Heart right ventricle (tissue), 16 donors: ENCODE results near the gene TMEM202. TPM values are rescaled to one million over a fixed set of nuclear protein-coding genes. Genes with fewer than 3 reads are reported as not detected.
A peak's percentile ranks its signal among the peaks of the same experiment; 100 is the strongest.

ENCODE experiments used
- ATAC-seq, 8 donors: fragments of 200-7000 bp; cut with Tn5 transposase; one replicate each; pipeline ENCODE4 v1.9.1; 2020; ENCODE audit warnings: mild to moderate bottlenecking in 8 of 8, moderate library complexity in 8 of 8, moderate number of reproducible peaks in 1 of 8
- DNase-seq, 2 donors: peaks; one replicate each; pipeline ENCODE4 v3.0.0-alpha.2; 2020
- H3K27ac ChIP-seq, 10 donors: fragments of 200-600 bp; sonication (generic) in 2 of 10; one replicate each; pipeline versions ENCODE4 v1.5.0 to v1.8.0; 2020 to 2022; ENCODE audit warnings: mild to moderate bottlenecking in 3 of 10
- H3K27me3 ChIP-seq, 7 donors: fragments of 200-600 bp; one replicate each; pipeline ENCODE4 v1.8.0; 2021 to 2022; ENCODE audit warnings: mild to moderate bottlenecking in 2 of 7
- H3K36me3 ChIP-seq, 9 donors: fragments of 200-600 bp; sonication (generic) in 1 of 9; one replicate each; pipeline versions ENCODE4 v1.5.0 to v1.8.0; 2020 to 2022; ENCODE audit warnings: mild to moderate bottlenecking in 2 of 9
- H3K4me1 ChIP-seq, 9 donors: fragments of 200-600 bp; sonication (generic) in 1 of 9; one replicate each; pipeline versions ENCODE4 v1.5.0 to v1.8.0; 2020 to 2022; ENCODE audit warnings: mild to moderate bottlenecking in 4 of 9
- H3K4me3 ChIP-seq, 10 donors: fragments of 200-600 bp; sonication (generic) in 2 of 10; one replicate each; pipeline versions ENCODE4 v1.5.0 to v1.8.0; 2020 to 2022; ENCODE audit warnings: mild to moderate bottlenecking in 7 of 10, moderate library complexity in 2 of 10
- H3K9me3 ChIP-seq, 11 donors: fragments of 200-600 bp in 10 of 11; sonication (generic) in 2 of 11; one replicate each; pipeline versions ENCODE4 v1.5.0 to v1.8.0; 2013 to 2022; ENCODE audit warnings: mild to moderate bottlenecking in 2 of 11, control low read depth in 1 of 11, moderate library complexity in 1 of 11
- WGBS, 2 donors: extraction: QIAGEN DNeasy Blood & Tissue Kit; methylation state at CpG; one replicate each; pipeline ENCODE4 v1.1.7; 2013; ENCODE audit warnings: inconsistent platforms in 1 of 2; 5-methylcytosine and 5-hydroxymethylcytosine counted together
- intact Hi-C, 10 donors: fragments of 100-400 bp; cut with DNase I; formaldehyde crosslinking; loops; one replicate each; pipeline versions ENCODE4 v1.11.1 to v1.14.2; 2022
- polyA plus RNA-seq, 2 donors: library from polyadenylated mRNA; stranded (reverse); fragments of 200-250 nt; gene quantifications; one replicate each; pipeline ENCODE4 v1.2.3, GENCODE V29; 2013
- total RNA-seq, 10 donors: library from RNA; stranded (reverse); fragmentation: NEBNext Ultra II Directional in 3 of 10; extraction: Animal tissue kit (Norgen Biotek cat#: 25700) in 3 of 10; gene quantifications; one replicate each; pipeline versions ENCODE4 v1.2.1 to v1.2.4, GENCODE V29; 2021 to 2023
- TF ChIP-seq, protein P1 (sequence below), 9 donors: fragments of 200-600 bp; sonication (generic) in 2 of 9; IDR thresholded peaks; one replicate each; pipeline versions ENCODE4 v1.5.0 to v1.8.0; 2021 to 2022; ENCODE audit warnings: antibody characterized with exemption in 9 of 9, mild to moderate bottlenecking in 5 of 9, moderate library complexity in 1 of 9
- donor health status: Arrhythmogenic right ventricular cardiomyopathy.
- donor health status: ischemic (EF 13 %, LVEDD 7.1; RV severe dilation, severe dysfunction).
- donor health status: healthy with polysubstance abuse.
- donor health status: DM: no; HTN: yes; CAD: no.
- donor health status: DM: no; HTN: no; CAD: no.
- donor health status: ischemic (EF 25% LVEDD 6.9; RV normal size, moderate dysfunction).
- donor health status: ischemic (EF 25% LVEDD 5.7; RV mildly dilated, moderate dysfunction).
- donor health status: healthy.
- donor health status: DM: yes; HTN: yes; CAD: no.
- donor health status: Ischemic cardiomyopathy.
- donor health status: ischemic (EF 35%, LVEDD 5.7; RV mildly dilated, moderate dysfunction).
- donor health status: nonischemic (EF 11% LVEDD 7.7; RV severe dilation, severe dysfunction).
- donor health status: DM: yes; HTN: yes; CAD: no.
- donor health status: PGD.
- donor health status: ischemic (EF 29% LVEDD 5.4; RV normal size, mild dysfunction).
- donor health status: nonischemic (EF 23%, LVEDD 6.1; RV moderate dilation, normal function).

Gene TMEM202
- total and polyA plus RNA-seq, 12 donors, result not detected

DNA sequence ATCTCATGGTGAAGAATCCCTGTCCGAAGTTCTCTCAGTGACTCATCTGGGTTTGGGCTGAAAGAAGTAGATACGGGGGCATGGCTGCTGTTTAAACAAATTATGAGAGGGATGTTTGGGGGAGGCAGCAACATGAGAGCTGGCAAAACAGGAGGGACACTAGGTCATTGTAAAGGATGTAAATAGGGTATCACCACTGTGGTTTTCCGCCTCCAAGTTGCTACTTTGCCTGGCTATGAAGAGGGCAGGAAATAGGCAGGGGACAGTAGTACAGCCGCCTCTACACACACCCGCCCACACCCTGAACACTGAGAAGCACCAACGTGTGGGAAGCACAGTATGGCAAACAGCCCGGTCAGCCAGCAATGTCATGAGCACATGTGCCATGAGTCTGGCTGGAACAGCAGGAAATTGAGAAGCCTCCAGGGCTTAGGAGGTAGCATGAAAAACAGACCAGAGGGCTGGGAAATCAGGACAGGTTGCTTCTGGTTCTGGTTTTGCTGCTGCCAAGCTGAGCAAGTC, 39.4 kb upstream of the TMEM202 start:
- peaks cover 0 to 53% (median 35%) of the 10 kb centered on the region in 9 donors for H3K4me1 ChIP-seq
- no peak overlapping the region for H3K4me3 ChIP-seq
- intact Hi-C loops, result loop anchor here in 1 of 10 donors (1.0 kb wide), 1 partner anchor 18 kb away; the partner anchor contains the start of gene HEXA
- H3K36me3 ChIP-seq, result peaks cover 0 to 54% (median 23%) of the 10 kb centered on the region in 9 donors
- H3K9me3 ChIP-seq, result no peaks in the 10 kb centered on the region
- ATAC-seq (peak; percentile 77 to 95 (median 91)), DNase-seq (peak; percentile 52 to 55)
- TF ChIP-seq, protein P1, sequence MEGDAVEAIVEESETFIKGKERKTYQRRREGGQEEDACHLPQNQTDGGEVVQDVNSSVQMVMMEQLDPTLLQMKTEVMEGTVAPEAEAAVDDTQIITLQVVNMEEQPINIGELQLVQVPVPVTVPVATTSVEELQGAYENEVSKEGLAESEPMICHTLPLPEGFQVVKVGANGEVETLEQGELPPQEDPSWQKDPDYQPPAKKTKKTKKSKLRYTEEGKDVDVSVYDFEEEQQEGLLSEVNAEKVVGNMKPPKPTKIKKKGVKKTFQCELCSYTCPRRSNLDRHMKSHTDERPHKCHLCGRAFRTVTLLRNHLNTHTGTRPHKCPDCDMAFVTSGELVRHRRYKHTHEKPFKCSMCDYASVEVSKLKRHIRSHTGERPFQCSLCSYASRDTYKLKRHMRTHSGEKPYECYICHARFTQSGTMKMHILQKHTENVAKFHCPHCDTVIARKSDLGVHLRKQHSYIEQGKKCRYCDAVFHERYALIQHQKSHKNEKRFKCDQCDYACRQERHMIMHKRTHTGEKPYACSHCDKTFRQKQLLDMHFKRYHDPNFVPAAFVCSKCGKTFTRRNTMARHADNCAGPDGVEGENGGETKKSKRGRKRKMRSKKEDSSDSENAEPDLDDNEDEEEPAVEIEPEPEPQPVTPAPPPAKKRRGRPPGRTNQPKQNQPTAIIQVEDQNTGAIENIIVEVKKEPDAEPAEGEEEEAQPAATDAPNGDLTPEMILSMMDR (IDR thresholded peaks at IDR 0.05), result no peak
- H3K27me3 ChIP-seq, result no peaks in the 10 kb centered on the region
- 48 to 52% methylated on average over 7 of the region's 7 CpGs for WGBS, 2 donors
- peak overlapping the region in 9 of 10 donors; percentile 4 to 80 (median 62) for H3K27ac ChIP-seq

DNA sequence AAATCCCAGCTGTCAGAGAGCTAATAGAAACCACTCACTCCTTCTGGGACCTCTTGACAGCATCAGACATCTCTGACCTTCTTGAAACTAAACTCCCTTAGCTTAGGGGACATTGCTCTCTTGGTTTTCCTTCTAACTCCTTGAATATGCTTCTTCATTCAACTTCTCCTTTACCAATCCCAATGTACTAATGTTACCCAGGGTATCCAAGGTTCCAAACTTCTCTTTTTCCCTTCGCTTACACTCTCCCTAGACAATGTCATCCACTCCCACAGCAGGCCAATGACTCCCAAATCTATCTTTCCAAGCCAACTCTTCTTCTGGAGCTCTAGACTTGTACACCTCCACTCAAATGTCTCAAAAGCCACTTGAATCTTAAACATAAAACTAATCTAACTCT, 36.9 kb upstream of the TMEM202 start:
- Histone ChIP-seq H3K4me3 (no peak overlapping the region), H3K4me1 (peaks cover 0 to 58% (median 35%) of the 10 kb centered on the region in 9 donors), H3K9me3 (no peaks in the 10 kb centered on the region), H3K36me3 (peaks cover 0 to 30% (median 0%) of the 10 kb centered on the region in 9 donors), H3K27ac (no peak overlapping the region), H3K27me3 (no peaks in the 10 kb centered on the region)
- ATAC-seq (no peak), DNase-seq (no peak)
- 97 to 100% methylated on average over 1 of the region's 1 CpG for WGBS, 2 donors
- TF ChIP-seq, protein P1 (IDR thresholded peaks at IDR 0.05), result no peak
- intact Hi-C loops, result no loop called here

DNA sequence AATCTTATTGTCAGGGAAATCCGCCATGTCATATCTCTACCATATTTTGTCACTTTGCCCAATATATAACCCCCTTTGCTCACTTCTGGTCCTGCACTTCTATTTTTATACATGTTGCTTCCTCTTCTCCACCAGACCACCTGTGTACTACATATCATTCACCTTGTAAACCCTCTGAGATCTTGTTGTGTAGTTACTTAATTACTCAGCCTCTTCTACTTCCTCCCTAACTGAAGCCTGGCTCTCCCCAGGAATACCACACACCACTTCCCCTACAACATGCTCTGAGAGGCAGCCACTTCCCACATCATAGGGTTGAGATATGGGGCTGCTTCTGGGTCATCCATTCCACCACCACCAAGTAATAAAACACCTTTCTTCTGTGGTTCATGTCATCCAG, 32.3 kb upstream of the TMEM202 start:
- no peaks in the 10 kb centered on the region for H3K27me3 ChIP-seq
- ATAC-seq (peak in 4 of 8 donors; percentile 41 to 58 (median 56)), DNase-seq (no peak)
- 90 to 93% methylated on average over 1 of the region's 1 CpG for WGBS, 2 donors
- peaks cover 0 to 64% (median 17%) of the 10 kb centered on the region in 9 donors for H3K4me1 ChIP-seq
- no peaks in the 10 kb centered on the region for H3K9me3 ChIP-seq
- no peak overlapping the region for H3K27ac ChIP-seq
- H3K4me3 ChIP-seq, result no peak overlapping the region
- H3K36me3 ChIP-seq, result peaks cover 0 to 37% (median 0%) of the 10 kb centered on the region in 9 donors
- intact Hi-C loops, result no loop called here
- TF ChIP-seq, protein P1 (IDR thresholded peaks at IDR 0.05), result no peak

DNA sequence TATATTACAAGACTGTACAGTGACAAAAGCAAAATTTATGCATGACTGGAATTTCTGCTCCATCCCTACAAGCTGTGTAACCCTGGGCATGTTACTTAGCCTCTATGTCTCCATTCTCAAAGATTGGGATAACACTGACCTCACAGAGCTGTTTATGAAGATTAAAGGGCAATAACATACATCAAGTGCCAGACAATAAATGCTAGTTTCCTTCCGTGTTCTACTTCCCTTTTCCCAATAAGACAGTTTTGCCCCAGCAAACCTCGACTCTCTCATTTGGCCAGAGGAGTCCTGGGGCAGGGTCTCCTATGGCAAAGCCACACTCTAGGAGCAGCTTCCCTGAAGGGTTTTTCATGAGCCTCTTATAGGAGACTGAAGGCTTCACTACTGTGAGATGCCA, 29.8 kb upstream of the TMEM202 start:
- ATAC-seq (peak in 1 of 8 donors; percentile 36), DNase-seq (no peak)
- intact Hi-C loops, result no loop called here
- Histone ChIP-seq H3K4me3 (no peak overlapping the region), H3K9me3 (no peaks in the 10 kb centered on the region), H3K36me3 (peaks cover 0 to 33% (median 0%) of the 10 kb centered on the region in 9 donors), H3K27ac (peak overlapping the region in 6 of 10 donors; percentile 10 to 85 (median 40)), H3K27me3 (no peaks in the 10 kb centered on the region), H3K4me1 (peaks cover 0 to 83% (median 17%) of the 10 kb centered on the region in 9 donors)
- 80 to 81% methylated on average over 2 of the region's 2 CpGs for WGBS, 2 donors
- TF ChIP-seq, protein P1 (IDR thresholded peaks at IDR 0.05), result no peak
